Ishikawa (cell line): ENCODE data around the gene BRD9.

Source experiments
- CEBPB ChIP-seq: IDR thresholded peaks from 2 replicates; pipeline ENCODE4 v1.6.1; 2012
- CREB1 ChIP-seq: IDR thresholded peaks from 2 replicates; pipeline ENCODE4 v1.6.1; 2012; ENCODE audit warnings: low read depth
- EGR1 ChIP-seq: IDR thresholded peaks from 2 replicates; pipeline ENCODE4 v1.6.1; 2012
- EP300 ChIP-seq: IDR thresholded peaks from 2 replicates; pipeline ENCODE4 v1.6.1; 2012; ENCODE audit warnings: borderline replicate concordance
- FOXM1 ChIP-seq: IDR thresholded peaks from 2 replicates; pipeline ENCODE4 v1.6.1; 2012; ENCODE audit warnings: low read depth, borderline replicate concordance
- MAX ChIP-seq: IDR thresholded peaks from 2 replicates; pipeline ENCODE4 v1.6.1; 2012
- NFIC ChIP-seq: IDR thresholded peaks from 2 replicates; pipeline ENCODE4 v1.6.1; 2012
- RAD21 ChIP-seq: IDR thresholded peaks from 2 replicates; pipeline ENCODE4 v1.6.1; 2012; ENCODE audit warnings: low read depth
- REST ChIP-seq: IDR thresholded peaks from 2 replicates; pipeline ENCODE4 v1.6.1; 2012; ENCODE audit warnings: low read depth, mild to moderate bottlenecking
- TAF1 ChIP-seq: IDR thresholded peaks from 2 replicates; pipeline ENCODE4 v1.6.1; 2012; ENCODE audit warnings: low read depth, mild to moderate bottlenecking
- TCF12 ChIP-seq: IDR thresholded peaks from 2 replicates; pipeline ENCODE4 v1.6.1; 2012; ENCODE audit warnings: low read depth
- TEAD4 ChIP-seq: IDR thresholded peaks from 2 replicates; pipeline ENCODE4 v1.6.1; 2012
- USF1 ChIP-seq: IDR thresholded peaks from 2 replicates; pipeline ENCODE4 v1.6.1; 2012
- YY1 ChIP-seq: IDR thresholded peaks from 2 replicates; pipeline ENCODE4 v1.6.1; 2012; ENCODE audit warnings: low read depth
- ZBTB7A ChIP-seq: IDR thresholded peaks from 2 replicates; pipeline ENCODE4 v1.6.1; 2012; ENCODE audit warnings: low read depth

BRD9 gene

GRCh38 chr5:850511-851006, 42.0 kb downstream of the BRD9 start, which contains the start of gene ZDHHC11:
TSS of gene ZDHHC11 (minus strand) at chr5:850986. CDS start at chr5:850602, 384 bp downstream.
- TF ChIP-seq EGR1 (no peak), USF1 (no peak), RAD21 (no peak), YY1 (no peak), ZBTB7A (no peak), TCF12 (peak; percentile 37; the same call in 1 of the 2 replicates), CREB1 (peak; percentile 23; the same call in 1 of the 2 replicates), NFIC (no peak), CEBPB (no peak), TAF1 (no peak; the same call in 1 of the 2 replicates), TEAD4 (no peak; the same call in 1 of the 2 replicates), MAX (peak; percentile 78), EP300 (no peak), REST (no peak)

- TF ChIP-seq MAX = no peak
- TF ChIP-seq USF1 = no peak
- TF ChIP-seq FOXM1 = no peak
- no peak for TF ChIP-seq CREB1
- TF ChIP-seq NFIC = no peak
- TF ChIP-seq EGR1 = no peak
- TF ChIP-seq ZBTB7A = 0 out of 2 replicates have a peak, but pooled peaks have one; percentile 1
Measured at GRCh38 chr5:849651-850301, 42.8 kb downstream of the BRD9 start.

GRCh38 chr5:848671-849111, 43.9 kb downstream of the BRD9 start:
- TF ChIP-seq CEBPB (no peak), EGR1 (no peak), YY1 (no peak), REST (no peak), TCF12 (no peak)

GRCh38 chr5:843926-844325, 48.7 kb downstream of the BRD9 start:
- peak; percentile 64 for TF ChIP-seq RAD21

- TF ChIP-seq CEBPB (peak; percentile 89), NFIC (peak; percentile 60), TCF12 (0 out of 2 replicates have a peak, but pooled peaks have one; percentile 33)
Measured at GRCh38 chr5:840118-840973, 52.3 kb downstream of the BRD9 start.

GRCh38 chr5:821504-821903, 71.1 kb downstream of the BRD9 start:
- no peak for TF ChIP-seq USF1
- TF ChIP-seq RAD21 = no peak
- TF ChIP-seq EGR1 = no peak
- TF ChIP-seq MAX = no peak
- TF ChIP-seq TAF1 = no peak
- TF ChIP-seq NFIC = no peak
- TF ChIP-seq REST = no peak
